Tibial nerve (tissue), 4 donors: ENCODE measurements around the gene AUTS2.

ENCODE experiments used
- CTCF ChIP-seq, 5 experiments: fragments of 200-600 bp in 3 of 5; fragments of 450-650 bp in 2 of 5; sonication (generic) in 3 of 5; IDR thresholded peaks; one replicate each; pipeline ENCODE4 v1.5.1; 2016 to 2019; ENCODE audit warnings: antibody characterized with exemption in 5 of 5, mild to moderate bottlenecking in 3 of 5, moderate library complexity in 2 of 5
- EP300 ChIP-seq, 2 donors: sonication (generic); formaldehyde crosslinking; IDR thresholded peaks; one replicate each; pipeline ENCODE4 v1.6.1; 2017; ENCODE audit warnings: antibody characterized with exemption in 2 of 2, mild to moderate bottlenecking in 1 of 2
- POLR2A ChIP-seq, 2 donors: fragments of 450-650 bp; IDR thresholded peaks; one replicate each; pipeline ENCODE4 v1.6.1; 2017; ENCODE audit warnings: antibody characterized with exemption in 2 of 2, mild to moderate bottlenecking in 2 of 2, moderate library complexity in 2 of 2

DNA sequence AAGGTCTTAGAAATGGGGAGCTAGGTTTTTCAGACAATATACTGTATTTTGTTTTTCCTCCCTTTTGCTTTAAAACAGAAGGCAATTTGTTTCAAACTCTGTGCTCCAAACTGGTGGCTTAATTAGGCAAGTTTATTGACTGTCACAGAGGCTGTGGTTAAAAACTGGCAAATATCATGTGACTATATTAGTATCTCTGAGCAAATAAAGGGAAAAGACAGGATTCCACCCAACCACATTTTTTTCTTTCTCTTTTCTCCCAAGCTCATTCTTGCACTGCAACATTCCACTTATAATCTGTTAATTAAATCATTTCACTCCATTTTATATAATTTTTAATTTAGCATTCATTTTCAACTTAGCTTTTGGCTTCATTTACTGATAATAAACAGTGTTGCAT, 615.8 kb downstream of the AUTS2 start:
- TF ChIP-seq POLR2A (IDR thresholded peaks at IDR 0.05) (no peak), CTCF (IDR thresholded peaks at IDR 0.05) (no peak), EP300 (IDR thresholded peaks at IDR 0.05) (no peak)
